Inflammatory macrophage (primary cell): Measurements from ENCODE around the gene GCNT4.

ENCODE experiments used
- DNase-seq, 2 donors: peaks; one replicate each; pipeline ENCODE4 v3.0.0-alpha.2; 2020 to 2022

Gene GCNT4

DNA sequence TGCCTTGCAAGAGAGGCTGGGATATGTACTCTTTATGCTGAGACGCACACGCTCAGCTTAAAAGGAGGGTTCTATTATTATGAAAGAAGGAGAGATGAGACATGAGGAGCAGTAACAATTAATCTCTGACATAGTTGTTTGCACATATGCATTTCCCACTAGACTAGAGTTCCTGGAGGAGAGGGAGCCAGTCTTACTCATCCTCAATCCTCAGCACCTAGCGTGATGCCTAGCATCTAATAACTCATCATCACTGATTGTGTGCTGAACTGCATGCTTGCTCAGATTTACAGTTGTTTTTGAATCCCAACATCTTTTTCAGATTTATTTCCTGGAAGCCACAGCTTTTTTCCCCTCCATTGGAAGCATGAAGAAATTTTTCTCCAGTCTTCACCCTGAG is 35.5 kb downstream of the GCNT4 start:
- DNase-seq = no peak

DNA sequence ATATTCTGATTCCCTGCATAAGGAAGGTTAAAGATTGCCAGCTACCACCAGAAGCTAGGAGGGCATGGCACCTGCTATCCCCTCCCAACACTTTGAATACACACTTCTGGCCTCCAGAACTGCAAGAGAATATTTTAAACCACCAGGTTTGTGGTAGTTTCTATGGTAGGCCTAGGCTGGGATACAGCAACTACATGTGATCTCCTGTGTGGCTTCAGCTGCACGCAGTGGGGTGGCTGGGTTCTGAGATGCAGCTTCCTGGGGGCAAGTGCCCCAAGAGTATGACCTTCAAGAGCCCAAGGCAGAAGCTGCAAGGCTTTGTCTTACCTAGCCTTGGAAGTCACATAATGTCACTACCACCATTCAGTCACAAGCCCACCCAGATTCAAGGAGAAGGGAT is 39.6 kb downstream of the GCNT4 start:
- no peak for DNase-seq

DNA sequence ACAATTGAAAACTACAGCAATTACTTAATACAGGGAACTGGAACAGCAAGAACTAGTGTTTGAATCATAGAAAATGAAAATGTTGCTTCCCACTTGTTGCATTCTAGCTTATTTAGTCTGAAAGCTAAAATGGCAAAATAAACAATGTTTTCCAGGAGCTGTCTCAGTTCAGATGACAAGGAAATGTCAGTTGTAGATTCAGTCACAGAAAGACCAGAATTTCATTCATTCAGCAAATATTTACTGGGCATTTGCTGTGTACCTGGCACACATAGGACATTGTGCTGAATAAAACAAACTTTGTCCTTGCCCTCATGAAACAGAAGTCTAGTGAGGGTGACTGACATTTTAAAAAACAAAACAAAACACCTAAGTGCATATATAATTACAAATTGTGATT is 41.5 kb downstream of the GCNT4 start:
- no peak for DNase-seq

DNA sequence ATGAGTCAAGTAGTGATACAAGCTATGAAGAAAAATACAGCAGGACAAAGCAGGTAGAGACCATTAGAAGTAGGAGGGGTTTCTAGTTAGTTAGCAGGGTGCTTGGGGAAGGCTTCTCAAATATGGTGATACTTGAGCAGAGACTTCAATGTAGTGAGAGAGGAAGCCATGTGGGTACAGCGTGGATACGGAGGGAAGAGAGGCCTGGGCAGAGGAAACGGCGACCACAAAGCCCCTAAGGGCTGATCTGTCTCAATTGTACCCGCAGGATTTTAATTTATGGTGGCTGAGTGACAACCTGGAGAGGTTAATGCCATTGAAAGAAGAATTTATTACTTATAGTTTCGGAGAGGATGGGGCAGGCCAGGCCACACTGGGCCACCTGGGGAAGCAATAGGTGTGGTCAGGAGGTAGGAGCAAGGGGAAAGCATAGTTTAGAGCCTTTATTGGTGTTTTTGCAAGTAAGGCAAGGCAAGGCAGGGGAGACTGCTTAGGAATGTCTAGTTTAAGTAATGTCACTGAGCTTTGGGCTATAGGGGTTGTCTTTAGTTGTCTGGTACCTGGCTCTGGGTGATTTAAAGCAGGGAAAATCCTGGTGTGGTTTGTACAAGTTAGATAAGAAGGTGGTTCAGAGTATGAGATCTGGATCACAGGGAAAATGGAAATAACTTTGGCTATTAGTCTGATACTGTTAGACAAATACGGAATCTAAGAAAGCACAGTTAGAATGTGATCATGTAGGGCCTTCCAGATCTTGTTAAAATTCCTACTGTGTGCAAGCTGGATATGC is 42.6 kb downstream of the GCNT4 start:
- DNase-seq = no peak

DNA sequence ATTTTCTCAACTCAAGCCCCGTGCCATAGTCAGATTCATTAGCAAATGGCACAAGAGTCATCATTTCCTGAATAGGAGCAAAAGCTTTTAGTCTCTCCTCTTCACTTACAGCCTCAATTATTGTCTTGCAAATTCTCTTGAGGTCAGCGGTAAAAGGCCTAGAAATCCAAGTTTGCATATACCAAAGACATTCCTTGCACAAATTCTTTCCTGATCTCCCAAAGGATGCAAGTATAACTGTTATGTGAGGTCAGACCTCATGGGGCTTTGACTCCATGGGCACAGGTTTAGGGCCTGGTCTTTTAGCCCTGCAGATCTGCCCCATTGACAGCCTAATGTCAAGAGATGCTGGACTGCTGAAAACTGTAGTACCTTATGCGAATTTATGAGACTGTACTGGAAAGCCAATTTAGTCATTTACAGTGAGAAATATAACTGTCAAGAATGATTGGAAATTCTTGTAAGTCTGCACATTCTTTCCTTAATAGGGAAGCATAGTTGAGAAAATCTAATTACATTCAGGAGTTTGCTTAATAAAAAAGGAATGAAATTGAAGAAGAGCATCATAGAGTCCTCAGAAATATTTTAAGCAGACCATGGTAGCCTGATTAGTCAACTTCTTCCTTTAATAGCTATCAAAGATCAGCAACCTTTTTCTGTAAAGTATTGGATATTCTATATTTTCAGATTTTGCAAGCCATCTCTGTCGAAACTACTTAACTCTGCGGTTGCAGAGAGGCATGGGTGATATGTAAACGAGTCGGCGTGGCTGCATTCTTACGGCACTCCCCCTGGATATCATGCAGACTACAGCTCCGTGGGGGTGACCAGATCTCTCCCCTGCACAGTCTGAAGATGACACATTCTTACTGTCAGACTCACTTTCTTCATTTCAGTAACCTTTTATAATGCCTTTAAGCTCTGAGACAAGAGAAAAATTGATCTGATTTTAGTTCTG is 45.2 kb downstream of the GCNT4 start:
- no peak for DNase-seq

DNA sequence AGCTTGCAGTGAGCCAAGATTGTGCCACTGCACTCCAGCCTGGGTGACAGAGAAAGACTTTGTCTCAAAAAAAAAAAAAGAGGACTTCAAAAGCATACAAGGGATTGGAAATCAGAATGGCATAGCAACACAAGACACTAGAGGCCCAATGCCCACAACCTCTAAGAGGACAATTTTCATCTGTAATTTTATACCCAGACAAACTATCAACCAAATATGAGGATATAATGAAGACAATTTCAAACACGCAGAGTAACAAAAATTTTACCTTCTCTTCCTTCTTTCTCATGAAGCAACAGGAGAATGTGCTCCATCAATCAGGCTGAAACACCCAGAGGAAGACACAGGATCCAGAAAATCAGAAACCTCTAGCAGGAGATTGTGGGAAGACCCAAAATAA is 46.8 kb downstream of the GCNT4 start:
- no peak for DNase-seq
